ENCODE results near the gene ISLR.

DNA sequence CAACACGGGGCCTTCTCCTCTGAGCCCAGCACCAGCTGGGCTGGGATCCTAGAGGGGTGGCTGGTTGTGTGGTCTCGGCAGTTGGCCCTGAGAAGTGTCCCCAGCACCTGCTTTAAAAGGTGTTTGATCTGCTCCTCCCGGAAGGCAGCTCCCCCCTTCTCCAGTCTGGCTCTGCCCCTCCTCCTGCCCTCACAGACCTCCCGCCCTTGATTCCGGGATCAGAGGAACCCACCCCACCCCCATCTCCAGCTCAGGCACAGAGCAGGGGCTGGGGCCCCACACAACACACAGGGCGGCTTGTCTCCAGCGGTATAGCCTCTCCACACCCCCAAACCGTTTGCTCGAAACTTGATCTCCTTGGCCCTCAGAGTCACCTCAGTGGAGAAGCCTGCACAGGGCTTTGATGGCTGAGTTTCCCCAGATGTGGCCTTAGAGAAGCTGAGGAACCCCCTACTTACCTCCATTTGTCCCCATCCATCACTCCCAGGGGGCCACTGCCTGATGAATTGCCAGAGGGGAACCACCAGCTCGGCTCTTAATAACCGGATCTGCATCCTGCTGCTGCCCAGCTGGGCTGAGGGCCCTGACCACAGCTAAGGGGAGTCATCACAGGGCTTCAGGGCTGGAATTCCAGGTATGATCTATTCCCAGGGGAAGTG lies 35.5 kb downstream of the ISLR start:
- TF ChIP-seq, protein P1, sequence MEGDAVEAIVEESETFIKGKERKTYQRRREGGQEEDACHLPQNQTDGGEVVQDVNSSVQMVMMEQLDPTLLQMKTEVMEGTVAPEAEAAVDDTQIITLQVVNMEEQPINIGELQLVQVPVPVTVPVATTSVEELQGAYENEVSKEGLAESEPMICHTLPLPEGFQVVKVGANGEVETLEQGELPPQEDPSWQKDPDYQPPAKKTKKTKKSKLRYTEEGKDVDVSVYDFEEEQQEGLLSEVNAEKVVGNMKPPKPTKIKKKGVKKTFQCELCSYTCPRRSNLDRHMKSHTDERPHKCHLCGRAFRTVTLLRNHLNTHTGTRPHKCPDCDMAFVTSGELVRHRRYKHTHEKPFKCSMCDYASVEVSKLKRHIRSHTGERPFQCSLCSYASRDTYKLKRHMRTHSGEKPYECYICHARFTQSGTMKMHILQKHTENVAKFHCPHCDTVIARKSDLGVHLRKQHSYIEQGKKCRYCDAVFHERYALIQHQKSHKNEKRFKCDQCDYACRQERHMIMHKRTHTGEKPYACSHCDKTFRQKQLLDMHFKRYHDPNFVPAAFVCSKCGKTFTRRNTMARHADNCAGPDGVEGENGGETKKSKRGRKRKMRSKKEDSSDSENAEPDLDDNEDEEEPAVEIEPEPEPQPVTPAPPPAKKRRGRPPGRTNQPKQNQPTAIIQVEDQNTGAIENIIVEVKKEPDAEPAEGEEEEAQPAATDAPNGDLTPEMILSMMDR (IDR thresholded peaks at IDR 0.05; ENCODE audit: borderline replicate concordance, extremely low read depth, low read length, poor library complexity, severe bottlenecking): no peak
- TF ChIP-seq EZH2 (IDR thresholded peaks at IDR 0.05; ENCODE audit: borderline replicate concordance, low read depth, low read length, severe bottlenecking): no peak
